Measurements from ENCODE around the gene PLEK2.
A peak's percentile ranks its signal among the peaks of the same experiment; 100 is the strongest.

Gene PLEK2

GRCh38 chr14:67397536-67397935, 14.4 kb downstream of the PLEK2 start:
- no peak for DNase-seq (ENCODE audit: low read depth in 3 of 3)

GRCh38 chr14:67396381-67396970, 15.5 kb downstream of the PLEK2 start:
- no peak for DNase-seq (ENCODE audit: low read depth in 3 of 3)

- DNase-seq (ENCODE audit: low read depth in 3 of 3): no peak
These were observed 16.1 kb downstream of the PLEK2 start for GRCh38 chr14:67395876-67396189.

GRCh38 chr14:67395086-67395875, 16.7 kb downstream of the PLEK2 start:
- no peak for DNase-seq (ENCODE audit: low read depth in 3 of 3)

DNA sequence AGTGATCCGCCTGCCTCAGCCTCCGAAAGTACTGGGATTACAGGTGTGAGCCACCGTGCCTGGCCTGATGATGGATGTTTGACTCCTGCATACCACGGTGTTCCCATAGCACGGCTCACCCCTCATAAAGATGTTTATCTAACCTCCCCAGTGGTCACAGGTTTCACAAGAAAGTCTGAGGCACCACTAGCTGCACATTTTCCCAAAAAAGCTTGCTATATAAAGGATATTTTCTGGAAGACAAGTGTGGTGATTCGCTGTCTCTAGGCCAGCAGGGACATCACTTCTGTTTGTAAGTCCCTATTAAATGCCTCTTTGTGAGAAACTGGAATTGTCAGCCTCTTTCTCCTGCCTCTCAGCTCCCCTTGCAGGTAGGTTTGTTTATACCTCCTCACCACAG, 18.3 kb downstream of the PLEK2 start:
- no peak for DNase-seq (ENCODE audit: low read depth in 3 of 3)

DNA sequence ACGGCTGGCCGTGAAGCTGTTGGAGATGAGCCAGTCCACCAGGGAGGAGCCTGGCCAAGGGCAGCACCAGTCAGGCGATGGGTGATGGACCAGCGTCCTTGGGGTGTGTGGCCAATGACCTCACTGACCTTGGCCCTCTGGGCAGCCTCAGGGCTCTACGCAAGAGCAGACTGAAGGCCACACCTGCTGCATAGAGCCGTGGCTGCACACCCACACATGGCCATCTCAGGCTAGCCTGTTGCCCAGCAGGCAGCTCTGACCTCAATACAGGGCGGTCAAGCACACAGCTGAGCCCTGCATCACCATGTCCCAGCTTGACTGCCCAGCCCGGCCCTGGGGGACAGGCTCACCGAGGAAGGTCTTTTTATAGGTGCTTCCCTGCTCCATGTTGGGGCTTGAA, 19.2 kb downstream of the PLEK2 start:
- no peak for DNase-seq (ENCODE audit: low read depth in 3 of 3)

DNA sequence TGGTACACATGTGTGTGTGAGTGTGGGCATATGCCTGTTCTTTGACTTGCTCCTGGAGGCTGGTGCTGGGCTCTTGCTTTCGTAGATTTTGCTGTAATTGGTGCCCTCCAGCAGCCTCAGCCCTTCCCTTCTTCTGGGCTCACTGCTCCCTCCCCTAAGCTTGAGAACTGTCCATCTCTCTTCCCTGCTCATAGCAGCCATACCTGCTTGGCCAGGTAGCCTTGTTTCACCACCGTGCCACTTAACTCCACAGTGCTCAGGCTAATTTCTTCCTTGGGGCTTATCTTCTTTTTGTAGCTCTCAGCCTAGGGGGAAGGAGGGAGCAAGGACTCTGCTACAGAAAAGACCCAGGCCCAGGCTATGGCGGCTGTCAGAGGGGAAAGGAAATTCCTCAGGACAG, 19.8 kb downstream of the PLEK2 start:
- DNase-seq (ENCODE audit: low read depth in 3 of 3): no peak

GRCh38 chr14:67391268-67391667, 20.7 kb downstream of the PLEK2 start:
- no peak for DNase-seq (ENCODE audit: low read depth in 3 of 3)

GRCh38 chr14:67389811-67390534, 22.0 kb downstream of the PLEK2 start:
- DNase-seq (ENCODE audit: low read depth in 3 of 3): no peak

- DNase-seq (ENCODE audit: low read depth in 3 of 3): no peak
These were observed 22.7 kb downstream of the PLEK2 start for GRCh38 chr14:67389275-67389674.

- no peak for DNase-seq (ENCODE audit: low read depth in 3 of 3)
These were observed 24.8 kb downstream of the PLEK2 start for GRCh38 chr14:67387195-67387594.

- no peak for DNase-seq (ENCODE audit: low read depth in 3 of 3)
These were observed 26.3 kb downstream of the PLEK2 start for GRCh38 chr14:67385618-67386017.

- no peak for DNase-seq (ENCODE audit: low read depth in 3 of 3)
These were observed 26.8 kb downstream of the PLEK2 start for GRCh38 chr14:67385120-67385519.

- DNase-seq (ENCODE audit: low read depth in 3 of 3): no peak
These were observed 34.0 kb downstream of the PLEK2 start for GRCh38 chr14:67377916-67378315.

DNA sequence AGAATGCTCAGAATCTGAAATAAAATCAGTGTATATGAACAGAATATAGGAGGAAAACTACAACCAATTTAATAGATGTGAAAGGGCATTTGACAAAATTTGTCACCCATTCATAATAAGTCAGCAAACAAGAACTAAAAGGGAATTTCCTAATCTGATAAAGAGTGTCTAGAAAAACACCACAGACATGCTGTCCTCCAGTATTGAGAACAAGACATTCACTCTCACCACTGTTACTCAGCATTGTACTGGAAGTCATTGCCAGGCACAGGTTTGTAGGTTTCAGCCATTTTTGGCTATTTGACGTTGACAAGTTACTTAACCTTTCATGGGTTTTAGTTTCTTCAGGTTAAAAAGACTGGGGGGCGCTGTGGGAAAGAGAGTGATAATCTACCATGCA, 38.6 kb downstream of the PLEK2 start:
- no peak for DNase-seq (ENCODE audit: low read depth in 3 of 3)

GRCh38 chr14:67372833-67373232, 39.1 kb downstream of the PLEK2 start:
- DNase-seq (ENCODE audit: low read depth in 3 of 3): no peak

- DNase-seq (ENCODE audit: low read depth in 3 of 3): no peak
These were observed 40.5 kb downstream of the PLEK2 start for GRCh38 chr14:67371247-67372148.

GRCh38 chr14:67370830-67371229, 41.1 kb downstream of the PLEK2 start:
- no peak for DNase-seq (ENCODE audit: low read depth in 3 of 3)

DNA sequence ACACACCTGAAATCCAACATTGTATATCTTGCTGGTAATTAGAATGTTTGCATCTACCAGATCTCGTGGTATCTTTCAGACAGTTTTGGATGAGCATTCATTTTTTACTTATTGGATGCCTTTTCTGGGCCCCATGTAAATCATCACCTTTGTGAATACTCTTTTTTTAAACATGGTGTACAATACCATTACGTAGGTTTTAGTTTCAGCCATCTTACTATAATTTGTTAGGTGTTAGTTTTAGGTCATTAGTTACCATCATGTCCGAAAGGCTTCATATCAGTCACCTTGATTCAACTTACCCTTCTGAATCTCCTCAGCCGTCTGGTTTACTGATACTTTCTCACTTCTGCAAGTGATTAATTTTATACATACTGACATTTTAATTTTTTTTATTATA, 46.5 kb downstream of the PLEK2 start:
- no peak for DNase-seq (ENCODE audit: low read depth in 3 of 3)

DNA sequence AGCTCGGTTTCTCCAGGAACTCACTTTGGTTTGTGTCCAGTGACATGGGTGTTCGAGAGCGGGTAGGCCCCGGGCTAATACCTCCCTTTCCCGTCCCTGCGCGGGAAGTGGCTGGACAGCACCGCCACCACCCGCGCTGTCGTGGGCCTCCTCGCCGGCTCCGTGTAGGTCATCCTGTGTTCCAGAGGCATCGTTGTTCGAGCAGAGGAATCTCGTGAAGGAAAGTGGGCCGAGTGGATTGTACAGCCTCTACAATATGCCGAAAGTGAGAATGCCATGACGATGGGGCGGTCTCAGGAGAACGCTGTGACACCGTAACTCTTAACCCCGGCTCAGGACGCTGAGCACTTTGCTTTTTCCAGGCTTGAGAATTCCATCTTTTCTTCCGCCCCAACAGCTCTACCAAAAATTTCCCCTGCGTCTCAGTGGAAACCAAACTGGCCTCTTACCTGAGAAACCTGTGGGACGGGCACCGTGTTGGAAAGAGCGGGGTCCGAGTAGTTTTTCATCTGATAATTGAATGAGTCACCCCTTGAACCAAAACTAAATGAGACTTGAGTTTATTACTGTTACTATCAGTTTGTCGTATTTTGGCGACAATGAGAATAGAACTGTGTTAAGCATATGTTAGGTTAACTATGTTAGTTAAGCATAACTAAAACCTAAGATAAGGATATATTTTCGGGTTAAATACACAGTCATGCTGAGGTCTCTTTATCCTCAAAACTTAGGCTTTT, 51.3 kb downstream of the PLEK2 start:
- DNase-seq (ENCODE audit: low read depth in 3 of 3): peak in 1 of 3 donors; percentile 6

DNA sequence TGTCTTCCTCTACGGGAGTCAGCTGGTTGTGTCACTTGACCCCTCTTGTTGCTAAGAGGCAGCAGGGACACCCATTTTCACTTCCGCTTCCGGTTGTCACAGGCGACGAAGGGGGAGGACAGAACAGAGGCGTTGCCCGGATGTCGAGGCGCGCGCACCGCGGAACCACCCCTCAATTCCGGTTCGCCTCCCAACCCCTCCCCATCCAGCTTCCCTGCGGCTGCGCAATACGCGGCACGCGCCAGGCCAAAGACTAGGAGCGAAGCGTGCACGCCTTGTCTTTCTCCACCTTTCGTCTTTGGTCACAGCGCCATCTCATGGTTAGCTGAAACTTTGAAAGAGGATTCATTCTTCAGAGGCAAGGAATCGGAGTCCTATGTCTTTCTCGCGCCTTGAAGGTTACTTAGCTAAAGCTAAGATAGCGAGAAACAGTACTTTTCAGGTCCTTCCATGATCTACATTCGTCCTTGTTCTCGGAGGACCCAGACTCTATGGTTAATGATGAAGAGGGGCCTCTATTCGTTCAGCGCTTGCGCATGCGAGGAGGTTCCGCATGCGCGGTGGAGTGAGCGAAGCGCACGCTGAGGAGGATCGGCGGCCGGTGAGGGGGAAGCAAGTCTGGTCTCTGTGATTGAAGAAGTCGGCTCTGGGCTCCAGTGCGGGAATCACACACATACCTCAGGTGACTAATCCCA, 52.0 kb downstream of the PLEK2 start, which contains the start of the genes ATP6V1D and EIF2S1:
Gene ATP6V1D, minus strand, starts transcription at position 30 of the 695 bp plus-strand sequence. CDS start 106 bp downstream, outside the sequence.
Gene EIF2S1, plus strand, starts transcription at position 554 of the 695 bp plus-strand sequence. CDS start 4,440 bp downstream, outside the sequence.
- DNase-seq (ENCODE audit: low read depth in 3 of 3): peak; percentile 98 to 99 (median 98)
